Astrocyte of the cerebellum (primary cell): ENCODE results near the gene MARK2.

Experiments
- DNase-seq: peaks from one replicate; pipeline ENCODE4 v3.0.0-alpha.2; 2011; ENCODE audit warnings: low read depth
- H3K4me3 ChIP-seq: 2 replicates; pipeline ENCODE4 v1.5.1; 2011; ENCODE audit warnings: mild to moderate bottlenecking, low read depth, low read length, moderate library complexity
- CTCF ChIP-seq: IDR thresholded peaks from 2 replicates; pipeline ENCODE4 v1.5.1; 2012; ENCODE audit warnings: low read length, low read depth, moderate library complexity, mild to moderate bottlenecking; ENCODE audit errors: missing control alignments
- in situ Hi-C: cut with HindIII; loops from 2 replicates; pipeline ENCODE4 v1.10.0; 2017; ENCODE audit warnings: low sequenced_read_pairs

The MARK2 gene

DNA sequence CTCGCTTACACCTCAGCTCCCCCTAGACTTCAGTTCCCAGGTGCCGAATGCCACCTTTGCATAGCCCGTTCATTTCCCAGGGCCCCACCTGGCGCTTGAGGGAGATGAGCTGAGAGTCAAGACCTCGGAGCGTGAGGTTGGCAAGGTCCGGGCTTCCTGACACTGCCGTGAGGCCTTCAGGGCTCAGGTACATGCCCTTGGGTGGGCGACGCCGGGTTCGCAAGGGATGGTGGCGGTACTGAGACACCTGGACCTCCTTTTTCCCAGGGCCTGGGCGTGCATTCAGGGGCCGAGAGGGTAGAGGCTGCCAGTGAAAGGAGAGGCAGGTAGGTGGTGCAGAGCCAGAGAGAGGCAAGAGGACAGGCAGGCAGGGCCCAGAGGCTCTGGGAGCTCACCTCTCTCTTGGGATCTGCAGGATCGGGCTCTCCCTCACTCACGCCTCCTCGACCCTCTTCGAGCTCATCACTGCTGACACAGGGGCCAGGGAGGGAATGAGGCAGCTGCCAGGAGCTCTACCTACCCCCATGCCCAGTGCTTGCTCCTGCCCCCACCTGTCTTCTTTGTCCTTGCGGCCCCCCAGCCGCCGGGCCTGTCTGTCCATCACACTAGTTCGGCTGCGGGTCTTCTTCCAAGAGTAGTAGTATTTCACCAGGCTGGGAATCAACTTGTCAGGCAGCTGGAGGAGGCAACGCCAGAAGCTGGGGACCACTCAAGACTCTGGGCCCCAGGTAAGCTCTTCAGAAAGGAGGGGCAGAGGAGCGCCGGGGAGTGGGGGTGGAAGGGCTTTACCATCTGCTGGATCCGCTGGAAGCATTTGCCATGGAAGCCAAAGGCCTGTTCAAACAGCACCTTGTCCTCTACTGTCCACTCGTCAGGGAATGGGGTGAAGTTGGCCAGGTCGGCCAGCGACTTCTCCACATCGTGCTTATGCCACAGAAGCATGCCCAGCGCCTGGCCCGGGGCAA is 75.2 kb downstream of the MARK2 start:
- no peak for TF ChIP-seq CTCF
- no peak overlapping the region for H3K4me3 ChIP-seq
- in situ Hi-C loops, result no loop called here
- DNase-seq, result no peak

- in situ Hi-C loops, result no loop called here
- no peak overlapping the region for H3K4me3 ChIP-seq
- TF ChIP-seq CTCF, result no peak
- DNase-seq, result no peak
These were observed 76.2 kb downstream of the MARK2 start for GRCh38 chr11:63914896-63915691.

- in situ Hi-C loops, result no loop called here
- no peak for DNase-seq
- peak; percentile 59 for TF ChIP-seq CTCF
- H3K4me3 ChIP-seq, result peak overlapping the region; percentile 44
These were observed 77.3 kb downstream of the MARK2 start for GRCh38 chr11:63915961-63916836.

GRCh38 chr11:63916837-63917691 is 78.2 kb downstream of the MARK2 start, which contains the start of gene RCOR2:
Gene RCOR2, minus strand, starts transcription at chr11:63917164. Its CDS starts 708 bp downstream, at chr11:63916456.
- TF ChIP-seq CTCF, result no peak
- H3K4me3 ChIP-seq, result peak within 1 kb of the TSS; percentile 44
- DNase-seq, result peak; percentile 36
- in situ Hi-C loops, result no loop called here

DNA sequence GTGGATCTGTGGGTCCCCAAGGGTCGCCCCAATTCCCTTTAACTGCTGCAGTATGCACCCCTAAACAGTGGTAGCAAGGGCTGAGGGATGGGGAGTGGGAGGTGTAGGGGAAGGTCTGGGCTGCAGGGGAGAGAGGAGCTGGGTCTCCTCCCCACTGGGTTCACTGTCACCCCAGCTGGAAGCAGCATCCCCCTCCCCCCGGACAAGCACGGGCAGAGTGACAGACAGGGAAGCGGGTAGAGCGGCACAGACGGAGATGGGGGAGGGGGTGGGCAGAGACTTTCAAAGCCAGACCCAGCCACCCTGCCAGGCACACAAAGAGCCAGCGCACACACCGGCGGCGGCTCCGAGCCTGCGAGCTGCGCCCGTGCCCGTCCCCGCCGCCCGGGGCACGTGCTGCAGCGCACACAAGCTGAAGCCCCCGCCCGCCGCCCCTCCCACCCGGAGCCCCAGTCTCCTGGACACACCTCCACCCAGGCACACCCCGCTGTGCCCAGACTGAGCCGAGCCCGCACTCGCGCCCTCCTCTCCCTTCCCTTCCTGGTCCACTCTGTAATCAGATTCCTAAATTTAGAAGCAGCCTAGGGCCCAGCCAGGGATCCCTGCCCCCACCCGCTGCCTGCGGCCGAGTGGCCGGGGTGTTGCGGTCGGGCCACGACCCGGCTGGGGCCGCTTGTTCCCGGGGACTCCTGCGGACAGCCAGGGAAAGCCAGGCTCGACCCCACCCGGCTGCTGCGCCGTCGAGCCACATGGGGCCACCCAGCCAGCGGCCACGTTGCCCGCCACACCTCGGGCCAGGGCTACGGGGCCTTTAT is 79.0 kb downstream of the MARK2 start:
- TF ChIP-seq CTCF, result no peak
- peak overlapping the region; percentile 44 for H3K4me3 ChIP-seq
- in situ Hi-C loops, result no loop called here
- DNase-seq, result no peak
